A549 (cell line): ENCODE results near the gene MTOR.

ENCODE experiments used
- BHLHE40 ChIP-seq: IDR thresholded peaks from 2 replicates; pipeline ENCODE4 v1.6.1; 2012; ENCODE audit warnings: low read depth, low read length, inconsistent platforms
- CHD2 ChIP-seq: fragments of 150-350 bp; IDR thresholded peaks from 2 replicates; pipeline ENCODE4 v1.6.1; 2014; ENCODE audit warnings: low read length; ENCODE audit not compliant: partially characterized antibody
- EHF ChIP-seq: fragments of 250-450 bp; sonication (Bioruptor Pico); IDR thresholded peaks from 2 replicates; pipeline ENCODE4 v1.5.0; 2020; ENCODE audit warnings: mild to moderate bottlenecking
- JUN ChIP-seq, 2 experiments: fragments of >200 bp; sonication (Bioruptor Twin); formaldehyde crosslinking; IDR thresholded peaks; 2 replicates in 1 of 2; 3 replicates in 1 of 2; pipeline ENCODE4 v1.6.1; 2016 to 2017
- POLR2A ChIP-seq: IDR thresholded peaks from 2 replicates; pipeline ENCODE4 v1.6.1; 2012; ENCODE audit warnings: mild to moderate bottlenecking, low read length
- RCOR1 ChIP-seq: fragments of 150-350 bp; IDR thresholded peaks from 2 replicates; pipeline ENCODE4 v1.6.1; 2014; ENCODE audit warnings: antibody characterized with exemption, low read length, low read depth
- SREBF2 ChIP-seq: fragments of 450-650 bp; IDR thresholded peaks from 2 replicates; pipeline ENCODE4 v1.6.1; 2014; ENCODE audit warnings: mild to moderate bottlenecking, moderate library complexity
- TF ChIP-seq, protein P1 (sequence below): fragments of >200 bp; sonication (Bioruptor Twin); formaldehyde crosslinking; IDR thresholded peaks from 3 replicates; pipeline ENCODE4 v1.5.1; 2016
- TF ChIP-seq, protein P2 (sequence below): fragments of >200 bp; sonication (Bioruptor Twin); formaldehyde crosslinking; IDR thresholded peaks from 3 replicates; pipeline ENCODE4 v1.6.1; 2016
- TF ChIP-seq, protein P3 (sequence below): IDR thresholded peaks from 2 replicates; pipeline ENCODE4 v1.6.1; 2012
- TF ChIP-seq, protein P4 (sequence below): fragments of >200 bp; sonication (Bioruptor Twin); formaldehyde crosslinking; IDR thresholded peaks from 2 replicates; pipeline ENCODE4 v1.6.1; 2016
- TF ChIP-seq, protein P5 (sequence below): fragments of 200-600 bp; sonication (generic); IDR thresholded peaks from 2 replicates; pipeline ENCODE4 v1.6.1; 2016; ENCODE audit warnings: antibody characterized with exemption, mild to moderate bottlenecking, moderate library complexity

DNA sequence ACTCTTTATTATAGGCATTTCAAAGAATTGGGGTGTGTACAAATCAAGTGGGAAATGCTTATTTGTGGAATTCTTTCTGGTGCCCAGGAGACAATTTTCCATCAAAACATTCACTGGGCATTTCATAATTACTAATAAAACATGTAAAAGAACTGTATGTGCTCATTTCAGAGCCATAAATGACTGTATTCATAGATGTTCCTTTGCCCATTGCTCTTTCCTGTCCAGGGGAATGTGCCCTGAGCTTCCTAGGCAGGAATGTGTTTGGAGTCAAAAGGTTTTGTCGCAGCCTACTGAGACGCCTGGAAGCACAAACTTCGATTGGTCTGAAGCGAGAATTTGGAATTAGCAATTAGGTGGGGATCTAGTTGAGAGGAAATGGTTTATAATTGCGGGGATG lies 119.0 kb downstream of the MTOR start:
- TF ChIP-seq, protein P1, sequence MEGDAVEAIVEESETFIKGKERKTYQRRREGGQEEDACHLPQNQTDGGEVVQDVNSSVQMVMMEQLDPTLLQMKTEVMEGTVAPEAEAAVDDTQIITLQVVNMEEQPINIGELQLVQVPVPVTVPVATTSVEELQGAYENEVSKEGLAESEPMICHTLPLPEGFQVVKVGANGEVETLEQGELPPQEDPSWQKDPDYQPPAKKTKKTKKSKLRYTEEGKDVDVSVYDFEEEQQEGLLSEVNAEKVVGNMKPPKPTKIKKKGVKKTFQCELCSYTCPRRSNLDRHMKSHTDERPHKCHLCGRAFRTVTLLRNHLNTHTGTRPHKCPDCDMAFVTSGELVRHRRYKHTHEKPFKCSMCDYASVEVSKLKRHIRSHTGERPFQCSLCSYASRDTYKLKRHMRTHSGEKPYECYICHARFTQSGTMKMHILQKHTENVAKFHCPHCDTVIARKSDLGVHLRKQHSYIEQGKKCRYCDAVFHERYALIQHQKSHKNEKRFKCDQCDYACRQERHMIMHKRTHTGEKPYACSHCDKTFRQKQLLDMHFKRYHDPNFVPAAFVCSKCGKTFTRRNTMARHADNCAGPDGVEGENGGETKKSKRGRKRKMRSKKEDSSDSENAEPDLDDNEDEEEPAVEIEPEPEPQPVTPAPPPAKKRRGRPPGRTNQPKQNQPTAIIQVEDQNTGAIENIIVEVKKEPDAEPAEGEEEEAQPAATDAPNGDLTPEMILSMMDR = no peak
- no peak for TF ChIP-seq POLR2A
- no peak for TF ChIP-seq JUN (IDR thresholded peaks at IDR 0.05)
- TF ChIP-seq SREBF2 = no peak
- TF ChIP-seq, protein P2, sequence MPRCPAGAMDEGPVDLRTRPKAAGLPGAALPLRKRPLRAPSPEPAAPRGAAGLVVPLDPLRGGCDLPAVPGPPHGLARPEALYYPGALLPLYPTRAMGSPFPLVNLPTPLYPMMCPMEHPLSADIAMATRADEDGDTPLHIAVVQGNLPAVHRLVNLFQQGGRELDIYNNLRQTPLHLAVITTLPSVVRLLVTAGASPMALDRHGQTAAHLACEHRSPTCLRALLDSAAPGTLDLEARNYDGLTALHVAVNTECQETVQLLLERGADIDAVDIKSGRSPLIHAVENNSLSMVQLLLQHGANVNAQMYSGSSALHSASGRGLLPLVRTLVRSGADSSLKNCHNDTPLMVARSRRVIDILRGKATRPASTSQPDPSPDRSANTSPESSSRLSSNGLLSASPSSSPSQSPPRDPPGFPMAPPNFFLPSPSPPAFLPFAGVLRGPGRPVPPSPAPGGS = no peak
- no peak for TF ChIP-seq BHLHE40
- no peak for TF ChIP-seq CHD2
- TF ChIP-seq, protein P3, sequence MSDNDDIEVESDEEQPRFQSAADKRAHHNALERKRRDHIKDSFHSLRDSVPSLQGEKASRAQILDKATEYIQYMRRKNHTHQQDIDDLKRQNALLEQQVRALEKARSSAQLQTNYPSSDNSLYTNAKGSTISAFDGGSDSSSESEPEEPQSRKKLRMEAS = no peak
- TF ChIP-seq, protein P4, sequence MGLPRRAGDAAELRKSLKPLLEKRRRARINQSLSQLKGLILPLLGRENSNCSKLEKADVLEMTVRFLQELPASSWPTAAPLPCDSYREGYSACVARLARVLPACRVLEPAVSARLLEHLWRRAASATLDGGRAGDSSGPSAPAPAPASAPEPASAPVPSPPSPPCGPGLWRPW = no peak
- TF ChIP-seq EHF (CRISPR knock-in tag) = no peak
- TF ChIP-seq, protein P5, sequence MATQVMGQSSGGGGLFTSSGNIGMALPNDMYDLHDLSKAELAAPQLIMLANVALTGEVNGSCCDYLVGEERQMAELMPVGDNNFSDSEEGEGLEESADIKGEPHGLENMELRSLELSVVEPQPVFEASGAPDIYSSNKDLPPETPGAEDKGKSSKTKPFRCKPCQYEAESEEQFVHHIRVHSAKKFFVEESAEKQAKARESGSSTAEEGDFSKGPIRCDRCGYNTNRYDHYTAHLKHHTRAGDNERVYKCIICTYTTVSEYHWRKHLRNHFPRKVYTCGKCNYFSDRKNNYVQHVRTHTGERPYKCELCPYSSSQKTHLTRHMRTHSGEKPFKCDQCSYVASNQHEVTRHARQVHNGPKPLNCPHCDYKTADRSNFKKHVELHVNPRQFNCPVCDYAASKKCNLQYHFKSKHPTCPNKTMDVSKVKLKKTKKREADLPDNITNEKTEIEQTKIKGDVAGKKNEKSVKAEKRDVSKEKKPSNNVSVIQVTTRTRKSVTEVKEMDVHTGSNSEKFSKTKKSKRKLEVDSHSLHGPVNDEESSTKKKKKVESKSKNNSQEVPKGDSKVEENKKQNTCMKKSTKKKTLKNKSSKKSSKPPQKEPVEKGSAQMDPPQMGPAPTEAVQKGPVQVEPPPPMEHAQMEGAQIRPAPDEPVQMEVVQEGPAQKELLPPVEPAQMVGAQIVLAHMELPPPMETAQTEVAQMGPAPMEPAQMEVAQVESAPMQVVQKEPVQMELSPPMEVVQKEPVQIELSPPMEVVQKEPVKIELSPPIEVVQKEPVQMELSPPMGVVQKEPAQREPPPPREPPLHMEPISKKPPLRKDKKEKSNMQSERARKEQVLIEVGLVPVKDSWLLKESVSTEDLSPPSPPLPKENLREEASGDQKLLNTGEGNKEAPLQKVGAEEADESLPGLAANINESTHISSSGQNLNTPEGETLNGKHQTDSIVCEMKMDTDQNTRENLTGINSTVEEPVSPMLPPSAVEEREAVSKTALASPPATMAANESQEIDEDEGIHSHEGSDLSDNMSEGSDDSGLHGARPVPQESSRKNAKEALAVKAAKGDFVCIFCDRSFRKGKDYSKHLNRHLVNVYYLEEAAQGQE = no peak
- no peak for TF ChIP-seq RCOR1
